ENCODE data around the gene ABCC1.

- TF ChIP-seq ATF3 (CRISPR knock-in tag; conservative IDR thresholded peaks at IDR 0.05) (no peak), CTCF (IDR thresholded peaks at IDR 0.05) (no peak), GABPB1 (CRISPR knock-in tag; IDR thresholded peaks at IDR 0.05) (no peak), USF2 (CRISPR knock-in tag; IDR thresholded peaks at IDR 0.05) (no peak), RELA (CRISPR knock-in tag; IDR thresholded peaks at IDR 0.05; ENCODE audit: borderline replicate concordance) (no peak), ZSCAN18 (CRISPR knock-in tag; IDR thresholded peaks at IDR 0.05) (no peak)
Observed at GRCh38 chr16:16155234-16155633, 205.8 kb downstream of the ABCC1 start.

Data from WTC11 (cell line).